Activated effector memory CD4-positive, alpha-beta T cell treated with Interleukin-2 at 50 U/mL for 16 hours (primary cell): ENCODE measurements around the gene PTPRQ.

Experiments used
- DNase-seq: peaks from one replicate; pipeline ENCODE4 v3.0.0-alpha.2; 2020

The PTPRQ gene

DNA sequence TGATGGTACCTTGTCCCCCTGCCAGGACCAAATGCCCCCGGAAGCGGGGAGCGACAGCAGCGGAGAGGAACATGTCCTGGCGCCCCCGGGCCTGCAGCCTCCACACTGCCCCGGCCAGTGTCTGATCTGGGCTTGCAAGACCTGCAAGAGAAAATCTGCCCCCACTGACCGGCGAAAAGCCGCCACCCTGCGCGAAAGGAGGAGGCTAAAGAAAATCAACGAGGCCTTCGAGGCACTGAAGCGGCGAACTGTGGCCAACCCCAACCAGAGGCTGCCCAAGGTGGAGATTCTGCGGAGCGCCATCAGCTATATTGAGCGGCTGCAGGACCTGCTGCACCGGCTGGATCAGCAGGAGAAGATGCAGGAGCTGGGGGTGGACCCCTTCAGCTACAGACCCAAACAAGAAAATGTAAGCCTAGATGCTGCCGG is 263.8 kb downstream of the PTPRQ start:
- DNase-seq: no peak

DNA sequence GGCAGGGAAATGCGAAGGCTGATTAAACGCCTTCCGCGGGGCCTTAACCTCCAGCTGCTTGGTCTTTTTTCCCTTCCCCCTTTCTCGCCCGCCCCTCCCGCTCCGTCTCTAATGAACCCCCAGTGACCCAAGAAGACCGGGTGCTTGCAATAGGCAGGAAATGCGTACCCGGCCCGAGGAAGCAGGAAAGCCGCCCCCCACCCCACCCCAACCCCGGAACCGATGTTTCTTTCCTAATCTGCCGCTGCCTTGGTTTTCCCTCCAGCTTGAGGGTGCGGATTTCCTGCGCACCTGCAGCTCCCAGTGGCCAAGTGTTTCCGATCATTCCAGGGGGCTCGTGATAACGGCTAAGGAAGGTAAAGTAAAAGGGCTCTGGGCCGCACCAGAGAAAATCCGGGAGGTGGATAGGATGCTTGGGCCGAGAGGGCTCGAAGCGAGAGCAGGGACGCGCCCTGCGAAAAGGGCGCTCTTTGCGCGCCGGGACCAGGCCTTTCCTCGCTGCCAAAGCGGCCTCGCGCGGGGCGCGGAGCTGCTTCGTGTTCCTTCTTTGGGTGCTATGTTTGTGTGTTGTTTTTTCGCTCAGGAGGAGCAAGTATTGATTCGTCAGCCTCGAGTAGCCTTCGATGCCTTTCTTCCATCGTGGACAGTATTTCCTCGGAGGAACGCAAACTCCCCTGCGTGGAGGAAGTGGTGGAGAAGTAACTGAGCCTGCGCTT is 264.4 kb downstream of the PTPRQ start:
- DNase-seq: no peak

GRCh38 chr12:80708975-80709328 is 264.9 kb downstream of the PTPRQ start:
- no peak for DNase-seq

GRCh38 chr12:80709811-80710726 is 266.0 kb downstream of the PTPRQ start:
- no peak for DNase-seq

GRCh38 chr12:80710727-80711449 is 266.9 kb downstream of the PTPRQ start:
- no peak for DNase-seq

- DNase-seq: no peak
Measured at GRCh38 chr12:80711866-80712265, 267.8 kb downstream of the PTPRQ start.

DNA sequence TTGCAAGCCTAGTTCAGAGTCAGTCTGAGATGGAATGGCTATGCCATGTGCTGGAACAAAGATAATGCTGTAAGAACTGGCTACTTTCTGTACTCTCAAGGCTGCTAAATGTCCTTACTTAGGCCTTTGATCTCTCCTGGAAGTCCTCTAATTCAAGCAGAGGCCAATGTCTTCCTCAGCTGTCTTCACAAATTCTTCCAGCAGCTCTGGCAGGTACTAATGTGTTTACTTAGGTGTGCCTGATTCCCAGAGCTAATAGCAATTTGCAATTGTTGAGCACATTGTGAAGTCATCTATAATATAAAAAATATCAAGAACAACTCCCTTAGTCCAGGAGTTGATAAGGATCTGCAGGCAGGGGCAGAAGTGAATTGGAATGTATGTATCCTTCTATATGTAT is 268.8 kb downstream of the PTPRQ start:
- DNase-seq: no peak

DNA sequence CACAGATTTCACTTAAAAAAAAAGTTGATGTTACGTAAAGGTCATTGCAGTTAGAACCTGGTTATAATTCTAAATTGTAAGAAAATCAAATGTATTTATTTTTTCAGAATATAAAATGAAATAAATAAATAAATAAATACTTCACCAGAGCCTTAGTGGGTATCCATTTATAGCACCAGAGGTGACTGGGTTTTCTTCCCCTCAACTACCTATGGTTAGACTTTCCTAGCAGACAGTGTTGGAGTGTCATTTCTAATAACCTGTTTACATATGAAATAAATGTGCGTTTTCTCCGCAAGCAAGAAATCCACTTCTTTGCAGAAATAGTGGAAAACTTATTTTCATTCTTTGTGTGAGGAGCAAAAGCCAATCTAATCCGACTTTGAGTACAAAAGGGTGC is 269.4 kb downstream of the PTPRQ start:
- no peak for DNase-seq

- no peak for DNase-seq
Measured at GRCh38 chr12:80714055-80714454, 270.0 kb downstream of the PTPRQ start.

DNA sequence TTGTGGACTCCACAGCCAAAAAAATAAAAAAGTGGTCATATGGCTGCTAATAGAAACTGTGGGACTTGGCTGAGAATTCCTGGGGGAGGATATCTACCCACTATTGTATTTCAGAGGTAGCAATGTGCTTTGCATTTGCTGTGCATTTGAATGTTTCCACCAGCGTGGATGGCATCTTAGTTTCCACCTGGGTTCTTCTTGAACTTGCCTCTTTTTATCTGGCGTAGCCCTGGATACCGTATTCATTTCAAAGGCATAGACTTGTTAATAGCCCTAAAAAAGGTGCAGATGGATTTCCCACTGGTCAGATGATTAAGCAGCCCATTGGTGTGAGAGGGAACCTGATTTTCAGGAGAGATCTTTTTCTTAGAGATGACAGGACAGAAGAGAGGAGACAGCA is 270.8 kb downstream of the PTPRQ start:
- DNase-seq: no peak

GRCh38 chr12:80715713-80716249 is 271.7 kb downstream of the PTPRQ start:
- DNase-seq: no peak

DNA sequence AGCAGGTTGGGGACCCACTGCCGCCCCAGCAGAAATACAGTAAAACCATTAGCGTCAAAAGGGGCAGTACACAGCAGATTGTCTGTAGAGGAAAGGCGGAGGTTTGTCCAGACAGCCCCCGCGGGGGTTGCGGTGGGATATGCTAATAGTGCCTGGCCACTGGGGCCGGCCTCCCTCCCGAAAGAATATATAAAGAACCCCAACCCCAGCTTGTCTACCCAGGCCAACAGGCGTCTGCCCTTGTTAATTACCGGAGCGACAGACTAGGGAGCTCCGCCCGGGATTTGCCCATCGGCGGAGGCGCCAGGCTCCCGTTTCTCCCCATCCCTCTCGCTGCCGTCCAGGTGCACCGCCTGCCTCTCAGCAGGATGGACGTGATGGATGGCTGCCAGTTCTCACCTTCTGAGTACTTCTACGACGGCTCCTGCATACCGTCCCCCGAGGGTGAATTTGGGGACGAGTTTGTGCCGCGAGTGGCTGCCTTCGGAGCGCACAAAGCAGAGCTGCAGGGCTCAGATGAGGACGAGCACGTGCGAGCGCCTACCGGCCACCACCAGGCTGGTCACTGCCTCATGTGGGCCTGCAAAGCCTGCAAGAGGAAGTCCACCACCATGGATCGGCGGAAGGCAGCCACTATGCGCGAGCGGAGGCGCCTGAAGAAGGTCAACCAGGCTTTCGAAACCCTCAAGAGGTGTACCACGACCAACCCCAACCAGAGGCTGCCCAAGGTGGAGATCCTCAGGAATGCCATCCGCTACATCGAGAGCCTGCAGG is 272.8 kb downstream of the PTPRQ start, which contains the start of gene MYF5:
MYF5 (plus strand) TSS at position 217 of the 774 bp plus-strand sequence; CDS start at position 369, 152 bp downstream.
- no peak for DNase-seq

DNA sequence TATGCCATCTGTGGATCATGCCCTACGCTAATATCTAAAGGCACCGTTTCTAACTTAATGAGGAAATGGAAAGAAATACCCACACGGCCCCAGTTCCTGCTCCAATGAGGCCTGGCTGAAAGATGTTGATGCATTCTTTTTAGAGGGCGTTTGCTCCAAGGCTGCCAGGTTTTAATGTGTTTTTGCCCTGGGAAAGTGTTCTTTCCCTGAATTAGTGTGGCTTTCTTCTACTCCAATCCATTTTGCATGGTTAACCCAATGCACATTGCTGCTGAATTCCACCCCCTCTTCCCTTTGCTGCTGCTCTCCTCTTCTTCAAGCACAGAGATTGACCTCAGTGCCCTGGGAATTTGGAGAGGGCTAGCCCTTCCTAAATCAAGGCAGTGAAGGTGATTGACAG is 273.8 kb downstream of the PTPRQ start:
- no peak for DNase-seq

DNA sequence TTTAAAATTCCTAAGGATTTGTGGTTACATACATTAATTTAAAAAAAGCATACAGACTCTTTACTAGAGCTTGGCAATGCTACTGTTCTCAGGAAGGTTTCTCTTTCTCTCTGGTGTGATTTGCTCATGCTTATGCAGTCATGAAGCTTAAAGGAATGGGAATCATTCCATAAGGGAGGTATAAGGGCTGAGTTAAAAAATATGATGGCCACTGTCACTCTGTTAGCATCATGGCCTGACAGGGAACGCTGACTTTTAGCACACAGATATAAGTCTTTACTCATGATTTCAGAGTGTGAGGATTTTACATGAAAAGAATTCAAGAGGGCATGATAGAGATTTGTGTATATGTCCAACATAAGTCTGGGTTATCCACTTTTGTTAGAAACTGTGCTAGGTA is 276.5 kb downstream of the PTPRQ start:
- DNase-seq: no peak

- DNase-seq: no peak
Measured at GRCh38 chr12:80721326-80721725, 277.3 kb downstream of the PTPRQ start.
